Kidney capillary endothelial cell (primary cell): ENCODE data around the gene CD34.
"Not testable (repeated sequence)": the region's sequence is repeated elsewhere in the genome, so short reads cannot be mapped to it uniquely, and the experiment has no call there.

ENCODE experiments used
- DNase-seq: peaks from one replicate; pipeline ENCODE4 v3.0.0-alpha.2; 2018; ENCODE audit warnings: low spot score

CD34 gene

GRCh38 chr1:207898260-207898659 is 12.7 kb downstream of the CD34 start:
- DNase-seq: no peak

GRCh38 chr1:207897188-207897587 is 13.7 kb downstream of the CD34 start:
- no peak for DNase-seq

GRCh38 chr1:207896547-207896946 is 14.4 kb downstream of the CD34 start:
- no peak for DNase-seq

DNA sequence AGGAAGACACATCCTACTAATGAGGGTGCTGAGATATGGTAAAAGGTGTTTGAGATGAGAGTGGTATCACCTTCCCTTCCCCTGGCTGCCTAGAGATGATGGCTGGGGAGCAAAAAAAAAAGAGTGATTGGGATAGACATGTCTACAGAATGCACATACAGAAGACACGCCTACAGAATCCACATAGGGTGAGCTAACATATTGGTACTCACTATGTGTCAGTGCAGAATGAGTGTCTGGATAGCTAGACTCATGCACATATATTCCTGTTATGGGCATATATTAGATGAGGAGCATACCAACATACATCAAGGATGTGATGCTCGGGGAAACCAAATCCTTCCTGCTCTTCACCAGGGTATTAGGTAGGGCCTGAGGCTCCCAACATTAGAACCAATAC is 16.2 kb downstream of the CD34 start:
- DNase-seq: no peak

GRCh38 chr1:207893737-207894582 is 17.0 kb downstream of the CD34 start:
- DNase-seq: no peak

- DNase-seq: no peak
These were observed 18.2 kb downstream of the CD34 start for GRCh38 chr1:207892764-207893163.

- DNase-seq: no peak
These were observed 19.8 kb downstream of the CD34 start for GRCh38 chr1:207891148-207891547.

DNA sequence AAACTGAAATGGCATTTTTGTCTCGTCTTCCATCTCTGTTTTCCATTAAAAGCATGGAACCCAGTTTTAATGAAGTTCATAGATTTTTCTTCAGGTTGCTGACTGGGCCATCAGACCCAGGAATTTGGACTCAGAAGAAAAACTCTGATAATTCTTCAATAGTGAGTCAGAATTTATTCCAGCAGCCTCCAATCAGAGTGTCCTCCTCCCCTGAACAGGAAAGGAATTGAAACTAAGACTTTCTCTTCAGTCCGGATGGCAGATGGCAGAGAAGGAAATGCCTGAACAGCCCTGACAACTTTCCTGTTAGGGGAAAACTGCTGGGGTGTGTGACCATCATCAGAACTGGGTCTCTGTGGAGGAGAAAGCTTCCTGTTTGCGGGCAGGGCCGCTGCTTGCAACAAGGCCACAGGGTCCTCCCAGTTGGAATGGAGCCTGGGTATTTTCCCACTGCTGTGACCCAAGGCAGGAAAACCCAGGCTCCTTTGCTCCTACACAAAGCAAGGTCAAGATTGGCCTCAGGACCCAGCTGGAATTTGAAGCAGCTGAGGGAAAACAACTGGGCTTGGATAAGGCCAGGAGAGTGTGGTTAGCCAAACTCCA is 20.7 kb downstream of the CD34 start:
- DNase-seq: peak; percentile 97

GRCh38 chr1:207888652-207889051 is 22.3 kb downstream of the CD34 start:
- DNase-seq: no peak

- no peak for DNase-seq
These were observed 23.3 kb downstream of the CD34 start for GRCh38 chr1:207887542-207888201.

GRCh38 chr1:207886227-207886626 is 24.7 kb downstream of the CD34 start:
- DNase-seq: no peak

DNA sequence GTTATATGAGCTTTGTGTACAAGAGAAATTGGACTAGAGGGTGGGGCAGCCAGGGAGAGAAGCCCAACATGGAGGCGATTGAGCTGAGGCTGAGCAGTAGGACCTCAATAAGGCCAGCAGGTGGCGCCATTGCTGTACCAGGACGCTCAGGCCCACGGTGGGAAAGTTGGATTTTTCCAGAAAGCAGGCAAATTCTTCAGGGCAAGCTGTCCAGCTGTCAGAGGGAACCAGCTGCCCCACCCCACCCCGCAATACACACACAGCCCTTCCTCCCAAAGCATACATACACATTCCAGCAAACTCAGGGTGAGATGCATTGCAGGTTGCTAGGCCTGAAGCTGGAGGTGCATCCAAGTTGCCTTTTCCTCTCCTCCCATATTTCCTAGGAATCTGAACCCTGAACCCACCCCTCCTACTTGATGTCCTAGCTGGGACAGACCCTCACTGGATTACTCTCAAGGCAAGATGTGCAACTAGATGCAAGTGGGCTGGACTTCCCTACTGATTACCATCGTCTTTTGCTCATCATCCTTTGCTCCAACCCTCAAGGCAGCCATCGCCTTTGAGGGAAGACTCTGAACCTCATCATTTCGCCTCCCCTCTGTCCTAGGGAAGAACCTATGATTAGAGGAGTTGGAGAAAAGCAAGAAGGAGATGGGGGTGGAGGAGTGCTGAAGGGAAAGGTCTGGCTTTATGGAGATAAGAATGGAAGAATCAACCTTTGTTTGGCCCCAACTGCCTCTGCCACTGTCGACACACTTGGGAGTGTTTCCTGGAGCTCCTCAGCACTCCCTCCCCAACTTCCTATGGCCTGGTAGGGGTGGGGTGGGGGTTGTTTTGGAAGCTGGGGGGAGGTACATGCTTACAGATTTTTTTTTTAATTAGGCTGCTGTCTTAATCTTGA is 25.5 kb downstream of the CD34 start:
- peak; percentile 88 for DNase-seq

GRCh38 chr1:207884266-207885029 is 26.5 kb downstream of the CD34 start:
- no peak for DNase-seq

- DNase-seq: no peak
These were observed 27.2 kb downstream of the CD34 start for GRCh38 chr1:207883660-207884250.

DNA sequence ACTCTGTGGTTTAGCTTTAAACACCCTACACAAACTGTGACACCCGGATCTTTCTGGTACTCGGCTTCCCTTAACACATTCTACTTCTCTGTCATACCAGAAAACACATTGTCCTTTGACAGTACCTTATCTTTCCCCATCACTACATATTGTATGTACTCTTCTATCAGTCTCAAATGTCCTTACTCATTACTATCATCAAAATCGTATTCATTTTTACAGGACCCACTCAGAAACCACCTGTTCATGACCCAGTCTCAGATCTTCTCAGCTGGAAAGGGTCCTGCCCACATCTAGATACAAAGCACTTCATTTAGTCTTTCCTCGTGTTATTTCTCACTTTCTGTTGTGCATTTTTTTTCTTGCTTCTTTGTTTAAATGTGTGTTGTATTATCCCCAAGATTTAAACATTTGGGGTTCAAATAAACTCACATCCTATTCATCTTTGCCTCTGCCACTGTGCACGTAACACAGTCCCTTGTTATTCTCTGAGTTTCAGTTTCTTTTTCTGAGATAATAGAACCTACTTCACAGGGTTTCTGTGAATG is 27.7 kb downstream of the CD34 start:
- DNase-seq: no peak

DNA sequence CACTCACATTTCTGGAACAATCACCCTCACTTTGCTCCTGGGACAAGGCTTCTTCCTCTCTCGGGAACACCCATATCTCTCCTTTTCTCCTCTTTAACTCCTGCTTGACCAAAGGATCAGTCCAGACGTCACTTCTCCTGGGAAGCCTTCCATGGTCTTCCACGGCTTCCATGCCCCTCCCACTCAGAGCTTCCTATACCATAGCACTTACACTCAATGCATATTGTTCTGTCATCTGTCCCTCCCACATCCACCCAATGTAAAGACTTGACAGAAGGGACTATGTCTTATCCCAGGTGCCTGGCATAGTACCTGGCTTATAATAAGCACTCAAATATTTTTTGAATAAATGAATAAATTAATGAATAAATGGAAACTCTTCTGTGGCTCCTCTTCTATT is 28.2 kb downstream of the CD34 start:
- DNase-seq: no peak

DNA sequence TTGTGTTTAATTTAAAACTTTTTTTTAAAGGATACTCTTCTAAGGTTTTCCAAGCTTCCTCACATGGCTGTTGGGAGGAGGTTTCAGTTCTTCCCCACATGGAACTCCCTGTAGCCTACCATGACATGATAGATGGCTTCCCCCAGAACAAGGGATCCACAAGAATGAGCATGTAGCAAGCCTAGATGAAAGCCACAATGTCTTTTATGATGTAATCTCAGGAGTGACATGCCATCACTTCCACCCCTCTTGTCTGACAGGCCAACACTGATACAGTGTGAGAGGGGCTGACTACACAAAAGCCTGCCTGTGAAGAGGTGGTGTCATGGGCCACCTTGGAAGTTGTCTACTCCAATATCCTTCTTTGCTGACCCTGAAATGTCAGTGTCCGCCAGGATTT is 32.0 kb downstream of the CD34 start:
- no peak for DNase-seq

GRCh38 chr1:207877914-207878313 is 33.0 kb downstream of the CD34 start:
- not testable (repeated sequence) for DNase-seq

- no peak for DNase-seq
These were observed 34.8 kb downstream of the CD34 start for GRCh38 chr1:207876131-207876530.

DNA sequence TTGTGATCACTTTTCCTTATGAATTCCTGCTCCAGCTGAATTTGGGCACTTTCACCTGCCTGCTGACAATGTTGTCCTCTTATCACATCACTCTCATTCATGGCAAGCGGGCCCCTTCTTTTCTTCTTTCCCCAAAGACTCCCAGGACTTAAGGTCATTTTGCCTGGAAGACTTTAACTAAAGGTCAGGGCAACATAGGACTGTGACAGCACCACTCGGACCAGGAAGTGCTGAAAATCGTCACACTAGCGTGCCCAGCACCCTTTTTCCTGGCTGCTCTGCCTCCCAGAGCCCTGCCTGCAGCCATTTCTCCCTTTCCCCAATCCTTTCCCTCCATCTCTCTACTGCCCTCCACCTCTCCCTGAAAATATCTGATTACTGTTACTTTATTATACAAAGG is 35.4 kb downstream of the CD34 start:
- DNase-seq: no peak
